ENCODE data around the gene PAPSS1.

Gene PAPSS1

GRCh38 chr4:107689912-107690587 lies 30.0 kb downstream of the PAPSS1 start:
- no peak for TF ChIP-seq CTCF (IDR thresholded peaks at IDR 0.05; ENCODE audit: low read depth, low read length)
- DNase-seq = no peak
- H3K36me3 ChIP-seq = peaks cover 76% of the 10 kb centered on the region
- H3K4me3 ChIP-seq (ENCODE audit: low read depth, low read length) = no peak overlapping the region
- no peaks in the 10 kb centered on the region for H3K27me3 ChIP-seq (ENCODE audit: insufficient read depth, low read depth, severe bottlenecking)
- H3K9me3 ChIP-seq (ENCODE audit: severe bottlenecking) = no peaks in the 10 kb centered on the region
- H3K27ac ChIP-seq = no peak overlapping the region

GRCh38 chr4:107688421-107688820 lies 31.6 kb downstream of the PAPSS1 start:
- no peaks in the 10 kb centered on the region for H3K9me3 ChIP-seq (ENCODE audit: severe bottlenecking)
- no peak for TF ChIP-seq CTCF (IDR thresholded peaks at IDR 0.05; ENCODE audit: low read depth, low read length)
- peaks cover 70% of the 10 kb centered on the region for H3K36me3 ChIP-seq
- H3K4me3 ChIP-seq (ENCODE audit: low read depth, low read length) = no peak overlapping the region
- DNase-seq = no peak
- no peak overlapping the region for H3K27ac ChIP-seq
- H3K27me3 ChIP-seq (ENCODE audit: insufficient read depth, low read depth, severe bottlenecking) = no peaks in the 10 kb centered on the region

GRCh38 chr4:107685740-107686139 lies 34.3 kb downstream of the PAPSS1 start:
- TF ChIP-seq CTCF (IDR thresholded peaks at IDR 0.05; ENCODE audit: low read depth, low read length) = no peak
- no peaks in the 10 kb centered on the region for H3K9me3 ChIP-seq (ENCODE audit: severe bottlenecking)
- H3K27ac ChIP-seq = no peak overlapping the region
- no peak for DNase-seq
- H3K36me3 ChIP-seq = peaks cover 70% of the 10 kb centered on the region
- no peak overlapping the region for H3K4me3 ChIP-seq (ENCODE audit: low read depth, low read length)
- H3K27me3 ChIP-seq (ENCODE audit: insufficient read depth, low read depth, severe bottlenecking) = no peaks in the 10 kb centered on the region

GRCh38 chr4:107683873-107684272 lies 36.2 kb downstream of the PAPSS1 start:
- Histone ChIP-seq H3K9me3 (ENCODE audit: severe bottlenecking) (no peaks in the 10 kb centered on the region), H3K36me3 (peaks cover 73% of the 10 kb centered on the region), H3K27ac (no peak overlapping the region), H3K27me3 (ENCODE audit: insufficient read depth, low read depth, severe bottlenecking) (no peaks in the 10 kb centered on the region), H3K4me3 (ENCODE audit: low read depth, low read length) (no peak overlapping the region)
- TF ChIP-seq CTCF (IDR thresholded peaks at IDR 0.05; ENCODE audit: low read depth, low read length) = no peak
- DNase-seq = no peak

- no peaks in the 10 kb centered on the region for H3K9me3 ChIP-seq (ENCODE audit: severe bottlenecking)
- no peak overlapping the region for H3K27ac ChIP-seq
- DNase-seq = no peak
- TF ChIP-seq CTCF (IDR thresholded peaks at IDR 0.05; ENCODE audit: low read depth, low read length) = no peak
- H3K36me3 ChIP-seq = peaks cover 89% of the 10 kb centered on the region
- no peak overlapping the region for H3K4me3 ChIP-seq (ENCODE audit: low read depth, low read length)
- H3K27me3 ChIP-seq (ENCODE audit: insufficient read depth, low read depth, severe bottlenecking) = no peaks in the 10 kb centered on the region
Measured at GRCh38 chr4:107682306-107682705, 37.7 kb downstream of the PAPSS1 start.

- Histone ChIP-seq H3K27me3 (ENCODE audit: insufficient read depth, low read depth, severe bottlenecking) (no peaks in the 10 kb centered on the region), H3K27ac (no peak overlapping the region), H3K36me3 (peaks cover 47% of the 10 kb centered on the region), H3K9me3 (ENCODE audit: severe bottlenecking) (no peaks in the 10 kb centered on the region), H3K4me3 (ENCODE audit: low read depth, low read length) (no peak overlapping the region)
- no peak for DNase-seq
- no peak for TF ChIP-seq CTCF (IDR thresholded peaks at IDR 0.05; ENCODE audit: low read depth, low read length)
Measured at GRCh38 chr4:107669068-107669467, 51.0 kb downstream of the PAPSS1 start.

Data from WERI-Rb-1 (cell line).